Neural cell (in vitro differentiated cells): ENCODE measurements around the gene NEUROG3. TPM values are rescaled to one million over a fixed set of nuclear protein-coding genes. Genes with fewer than 3 reads are reported as not detected.

Source experiments
- H2AFZ ChIP-seq: fragments of 200-600, 300-800 bp; sonication (generic), shearing (Covaris generic); 2 replicates; pipeline ENCODE4 v1.6.0; 2014; ENCODE audit warnings: low read depth, mild to moderate bottlenecking, antibody characterized with exemption, low read length, moderate library complexity
- H3F3A ChIP-seq: fragments of 200-600 bp; shearing (Covaris generic); 2 replicates; pipeline ENCODE4 v1.6.1; 2016; ENCODE audit warnings: mild to moderate bottlenecking, moderate library complexity, mixed read lengths, antibody characterized with exemption, low read length; ENCODE audit not compliant: insufficient read depth, poor library complexity, severe bottlenecking
- H3K27ac ChIP-seq: fragments of 200-600, 300-800 bp; sonication (generic), shearing (Covaris generic); 2 replicates; pipeline ENCODE4 v1.5.1; 2014; ENCODE audit warnings: mild to moderate bottlenecking, low read length, moderate library complexity
- H3K27me3 ChIP-seq: fragments of 300-800, 200-600 bp; sonication (generic), shearing (Covaris generic); 2 replicates; pipeline ENCODE4 v1.6.0; 2014; ENCODE audit warnings: mild to moderate bottlenecking, low read depth, low read length, moderate library complexity; ENCODE audit not compliant: insufficient read depth
- H3K36me3 ChIP-seq: fragments of 300-800, 200-600 bp; sonication (generic), shearing (Covaris generic); 2 replicates; pipeline ENCODE4 v1.5.1; 2014; ENCODE audit warnings: mild to moderate bottlenecking, antibody characterized with exemption, low read length, moderate library complexity; ENCODE audit not compliant: insufficient read depth
- H3K4me2 ChIP-seq: fragments of 300-800, 200-600 bp; sonication (generic), shearing (Covaris generic); 2 replicates; pipeline ENCODE4 v1.6.0; 2014; ENCODE audit warnings: mild to moderate bottlenecking, low read length
- H3K4me3 ChIP-seq: fragments of 300-800, 200-600 bp; sonication (generic), shearing (Covaris generic); 2 replicates; pipeline ENCODE4 v1.5.1; 2014; ENCODE audit warnings: mild to moderate bottlenecking, low read length, moderate library complexity
- H3K79me2 ChIP-seq: fragments of 200-600 bp; shearing (Covaris generic); replicated peaks from 2 replicates; pipeline ENCODE4 v1.6.0; 2014; ENCODE audit warnings: mild to moderate bottlenecking, low read length, moderate library complexity; ENCODE audit not compliant: insufficient read depth
- H3K9ac ChIP-seq: fragments of 300-800, 200-600 bp; sonication (generic), shearing (Covaris generic); 2 replicates; pipeline ENCODE4 v1.6.1; 2016; ENCODE audit warnings: mild to moderate bottlenecking, low read length, mixed read lengths
- H3K9me2 ChIP-seq: fragments of 200-600 bp; shearing (Covaris generic); 2 replicates; pipeline ENCODE4 v1.6.1; 2016; ENCODE audit warnings: mild to moderate bottlenecking, low read length, mixed read lengths; ENCODE audit not compliant: insufficient read depth
- H3K9me3 ChIP-seq: fragments of 200-600, 300-800 bp; sonication (generic), shearing (Covaris generic); 2 replicates; pipeline ENCODE4 v1.6.1; 2016; ENCODE audit warnings: mild to moderate bottlenecking, mixed run types, low read length, moderate library complexity, mixed read lengths
- H4K20me1 ChIP-seq: fragments of 200-600 bp; shearing (Covaris generic); 2 replicates; pipeline ENCODE4 v1.6.1; 2016; ENCODE audit warnings: mild to moderate bottlenecking, mixed run types; ENCODE audit not compliant: insufficient read depth
- CTCF ChIP-seq: fragments of 450-650 bp; IDR thresholded peaks from 2 replicates; pipeline ENCODE4 v1.5.1; 2014; ENCODE audit warnings: antibody characterized with exemption, mild to moderate bottlenecking, moderate library complexity; ENCODE audit not compliant: poor library complexity, severe bottlenecking
- EP300 ChIP-seq: fragments of 450-650 bp; conservative IDR thresholded peaks from 2 replicates; pipeline ENCODE4 v1.6.1; 2014; ENCODE audit warnings: antibody characterized with exemption, mild to moderate bottlenecking, moderate library complexity; ENCODE audit not compliant: poor library complexity, severe bottlenecking
- EZH2 ChIP-seq: fragments of 200-600, 300-800 bp; shearing (Covaris generic), sonication (generic); IDR thresholded peaks from 2 replicates; pipeline ENCODE4 v1.6.1; 2014; ENCODE audit warnings: antibody characterized with exemption, low read length, borderline replicate concordance, mild to moderate bottlenecking; ENCODE audit not compliant: insufficient read depth, poor library complexity, severe bottlenecking
- MXI1 ChIP-seq: fragments of 450-650 bp; conservative IDR thresholded peaks from 2 replicates; pipeline ENCODE4 v1.6.1; 2014; ENCODE audit warnings: antibody characterized with exemption, mild to moderate bottlenecking; ENCODE audit not compliant: poor library complexity, severe bottlenecking
- POLR2AphosphoS5 ChIP-seq: IDR thresholded peaks from 2 replicates; pipeline ENCODE4 v1.6.1; 2012
- RAD21 ChIP-seq: fragments of 450-650 bp; conservative IDR thresholded peaks from 2 replicates; pipeline ENCODE4 v1.6.1; 2014; ENCODE audit warnings: antibody characterized with exemption, mild to moderate bottlenecking, moderate library complexity
- REST ChIP-seq: IDR thresholded peaks from 2 replicates; pipeline ENCODE4 v1.6.1; 2012; ENCODE audit warnings: borderline replicate concordance
- SMC3 ChIP-seq: fragments of 450-650 bp; conservative IDR thresholded peaks from 2 replicates; pipeline ENCODE4 v1.6.1; 2014; ENCODE audit warnings: antibody characterized with exemption, mild to moderate bottlenecking, moderate library complexity; ENCODE audit not compliant: poor library complexity
- TAF1 ChIP-seq: IDR thresholded peaks from 2 replicates; pipeline ENCODE4 v1.6.1; 2012; ENCODE audit warnings: low read depth
- polyA plus RNA-seq: library from polyadenylated mRNA; depleted of rRNA; stranded (reverse); fragments of >200 nt; gene quantifications from 2 replicates; pipeline ENCODE4 v1.2.3, GENCODE V29; 2014

NEUROG3 gene
- polyA plus RNA-seq, 1 donor from 2014 or later, result not detected

GRCh38 chr10:69549959-69550358 is 23.3 kb downstream of the NEUROG3 start:
- TF ChIP-seq MXI1 (no peak), POLR2AphosphoS5 (no peak), EP300 (no peak), CTCF (no peak), RAD21 (no peak), TAF1 (no peak), EZH2 (no peak)
- Histone ChIP-seq H2AFZ (no peak overlapping the region), H3K27ac (no peak overlapping the region), H3K9me3 (peaks cover 20% of the 10 kb centered on the region), H3K4me2 (no peak overlapping the region), H3K9ac (no peak overlapping the region), H3K36me3 (no peaks in the 10 kb centered on the region), H3K27me3 (peaks cover 2% of the 10 kb centered on the region), H3F3A (no peaks in the 10 kb centered on the region), H4K20me1 (no peaks in the 10 kb centered on the region), H3K4me3 (no peak overlapping the region), H3K9me2 (no peaks in the 10 kb centered on the region), H3K79me2 (no peaks in the 10 kb centered on the region)

- Histone ChIP-seq H3K9me2 (no peaks in the 10 kb centered on the region), H3K4me3 (no peak overlapping the region), H3K27ac (no peak overlapping the region), H3F3A (no peaks in the 10 kb centered on the region), H3K27me3 (peaks cover 6% of the 10 kb centered on the region), H3K36me3 (no peaks in the 10 kb centered on the region), H2AFZ (no peak overlapping the region), H4K20me1 (no peaks in the 10 kb centered on the region), H3K4me2 (no peak overlapping the region), H3K79me2 (no peaks in the 10 kb centered on the region), H3K9me3 (peaks cover 6% of the 10 kb centered on the region), H3K9ac (no peak overlapping the region)
- TF ChIP-seq EZH2, result no peak
- TF ChIP-seq EP300, result no peak
- TF ChIP-seq RAD21, result no peak
- no peak for TF ChIP-seq CTCF
Measured at GRCh38 chr10:69541463-69541862, 31.8 kb downstream of the NEUROG3 start.

- Histone ChIP-seq H3K9ac (no peak overlapping the region), H3K4me2 (no peak overlapping the region), H3K27ac (no peak overlapping the region), H3K79me2 (no peaks in the 10 kb centered on the region), H3K9me3 (peaks cover 6% of the 10 kb centered on the region), H3K4me3 (no peak overlapping the region), H2AFZ (no peak overlapping the region), H3K36me3 (no peaks in the 10 kb centered on the region), H3K27me3 (no peaks in the 10 kb centered on the region), H3K9me2 (no peaks in the 10 kb centered on the region), H3F3A (no peaks in the 10 kb centered on the region), H4K20me1 (no peaks in the 10 kb centered on the region)
- no peak for TF ChIP-seq EP300
- TF ChIP-seq POLR2AphosphoS5, result no peak
- no peak for TF ChIP-seq CTCF
- no peak for TF ChIP-seq TAF1
- no peak for TF ChIP-seq EZH2
- no peak for TF ChIP-seq RAD21
- TF ChIP-seq SMC3, result no peak
- TF ChIP-seq MXI1, result no peak
- no peak for TF ChIP-seq REST
Measured at GRCh38 chr10:69538461-69538860, 34.8 kb downstream of the NEUROG3 start.
